GM10266 (cell line): ENCODE measurements around the gene HERPUD2.
A peak's percentile ranks its signal among the peaks of the same experiment; 100 is the strongest.
"Not testable (repeated sequence)": the region's sequence is repeated elsewhere in the genome, so short reads cannot be mapped to it uniquely, and the experiment has no call there.

Source experiments
- DNase-seq: peaks from one replicate; pipeline ENCODE4 v3.0.0; 2012; ENCODE audit errors: extremely low spot score
- TF ChIP-seq, protein P1 (sequence below): IDR thresholded peaks from 2 replicates; pipeline ENCODE4 v1.5.1; 2012; ENCODE audit warnings: mild to moderate bottlenecking, low read depth; ENCODE audit not compliant: control insufficient read depth, insufficient read depth; ENCODE audit errors: missing control alignments

Gene HERPUD2

GRCh38 chr7:35604595-35604994, 90.3 kb downstream of the HERPUD2 start:
- no peak for DNase-seq
- TF ChIP-seq, protein P1, sequence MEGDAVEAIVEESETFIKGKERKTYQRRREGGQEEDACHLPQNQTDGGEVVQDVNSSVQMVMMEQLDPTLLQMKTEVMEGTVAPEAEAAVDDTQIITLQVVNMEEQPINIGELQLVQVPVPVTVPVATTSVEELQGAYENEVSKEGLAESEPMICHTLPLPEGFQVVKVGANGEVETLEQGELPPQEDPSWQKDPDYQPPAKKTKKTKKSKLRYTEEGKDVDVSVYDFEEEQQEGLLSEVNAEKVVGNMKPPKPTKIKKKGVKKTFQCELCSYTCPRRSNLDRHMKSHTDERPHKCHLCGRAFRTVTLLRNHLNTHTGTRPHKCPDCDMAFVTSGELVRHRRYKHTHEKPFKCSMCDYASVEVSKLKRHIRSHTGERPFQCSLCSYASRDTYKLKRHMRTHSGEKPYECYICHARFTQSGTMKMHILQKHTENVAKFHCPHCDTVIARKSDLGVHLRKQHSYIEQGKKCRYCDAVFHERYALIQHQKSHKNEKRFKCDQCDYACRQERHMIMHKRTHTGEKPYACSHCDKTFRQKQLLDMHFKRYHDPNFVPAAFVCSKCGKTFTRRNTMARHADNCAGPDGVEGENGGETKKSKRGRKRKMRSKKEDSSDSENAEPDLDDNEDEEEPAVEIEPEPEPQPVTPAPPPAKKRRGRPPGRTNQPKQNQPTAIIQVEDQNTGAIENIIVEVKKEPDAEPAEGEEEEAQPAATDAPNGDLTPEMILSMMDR: no peak

- TF ChIP-seq, protein P1: no peak
- DNase-seq: no peak
These were observed 95.3 kb downstream of the HERPUD2 start for GRCh38 chr7:35599645-35600044.

GRCh38 chr7:35599061-35599460, 95.9 kb downstream of the HERPUD2 start:
- TF ChIP-seq, protein P1: no peak
- DNase-seq: no peak

GRCh38 chr7:35596061-35596460, 98.9 kb downstream of the HERPUD2 start:
- no peak for DNase-seq
- TF ChIP-seq, protein P1: no peak

DNA sequence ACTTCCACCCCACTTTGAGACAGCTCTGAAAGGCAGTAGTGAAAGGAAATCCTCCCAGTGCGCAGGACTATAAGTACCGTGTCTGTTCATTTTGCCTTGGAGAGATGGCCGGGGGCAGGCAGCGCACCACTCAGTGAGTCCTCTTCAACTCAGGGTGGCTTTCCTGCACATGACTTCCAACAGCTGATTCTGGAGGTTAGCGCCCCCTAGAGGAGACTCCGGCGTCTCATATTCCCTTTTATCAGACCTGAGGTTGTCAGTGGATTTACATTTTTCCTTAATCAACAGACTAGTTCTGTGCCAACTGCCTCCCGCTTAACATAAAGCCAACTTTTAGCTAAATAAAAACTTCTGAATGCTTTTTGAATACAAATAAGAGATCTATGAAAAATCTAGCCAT, 101.0 kb downstream of the HERPUD2 start:
- no peak for DNase-seq
- TF ChIP-seq, protein P1: peak; percentile 42

GRCh38 chr7:35588647-35589046, 106.3 kb downstream of the HERPUD2 start:
- TF ChIP-seq, protein P1: no peak
- no peak for DNase-seq

DNA sequence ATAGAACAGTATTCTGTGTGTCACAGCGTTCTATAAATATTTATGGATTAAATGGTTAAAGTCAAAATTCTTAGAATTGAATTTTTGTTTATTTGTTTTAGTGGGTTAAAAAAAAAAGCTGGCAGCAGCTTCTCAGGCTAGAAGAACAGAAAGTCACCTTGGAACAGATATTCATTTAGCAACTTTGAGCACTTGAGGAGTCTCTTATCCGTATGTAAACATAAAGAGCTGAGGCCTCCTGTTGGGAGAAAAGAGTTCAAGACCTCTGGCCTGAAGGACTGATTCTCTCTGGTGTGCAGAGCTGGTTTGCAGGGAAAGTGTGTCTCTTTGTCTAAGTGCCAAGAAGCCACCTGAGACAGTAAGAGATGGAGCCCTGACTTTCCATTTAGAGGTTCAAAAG, 109.9 kb downstream of the HERPUD2 start:
- TF ChIP-seq, protein P1: no peak
- DNase-seq: no peak

- not testable (repeated sequence) for DNase-seq
These were observed 110.4 kb downstream of the HERPUD2 start for GRCh38 chr7:35584533-35584932.
